Measurements from ENCODE around the gene PCNA. TPM values are rescaled to one million over a fixed set of nuclear protein-coding genes. Genes with fewer than 3 reads are reported as not detected.

PCNA gene
- total RNA-seq, 1 experiment from 2014 or later: 274 TPM

GRCh38 chr20:5104479-5104878 is 15.3 kb downstream of the PCNA start:
- no peak overlapping the region for H2BK20ac ChIP-seq (ENCODE audit: low read depth, low read length, poor library complexity, severe bottlenecking)
- no peak overlapping the region for H3K27ac ChIP-seq (ENCODE audit: insufficient read length, low read depth, low read length)
- no peak overlapping the region for H3K23ac ChIP-seq (ENCODE audit: insufficient read length, low read depth, low read length)
- H4K8ac ChIP-seq (replicated peaks; ENCODE audit: insufficient read length, low read depth, low read length): no peak overlapping the region
- no peaks in the 10 kb centered on the region for H4K20me1 ChIP-seq (ENCODE audit: control insufficient read depth, insufficient read depth, insufficient read length)
- no peak overlapping the region for H3K27ac Mint-ChIP-seq
- no CpG with 5 or more reads among the region's 2 CpGs for WGBS (ENCODE audit: extremely low coverage, insufficient read length, low lambda C conversion rate)
- no peak overlapping the region for H2BK120ac ChIP-seq (ENCODE audit: low read depth, low read length, poor library complexity, severe bottlenecking)
- no peak overlapping the region for H2AFZ ChIP-seq (ENCODE audit: low read length)
- peaks cover 16 to 71% (median 65%) of the 10 kb centered on the region in 3 experiments for H3K36me3 Mint-ChIP-seq (ENCODE audit: insufficient read depth in 1 of 3, low read depth in 3 of 3)
- H3K9me3 ChIP-seq (ENCODE audit: control insufficient read depth, low read depth, low read length): no peaks in the 10 kb centered on the region
- H2AK5ac ChIP-seq (ENCODE audit: insufficient read length, low read length): no peak overlapping the region
- no peak overlapping the region for H3K4me3 Mint-ChIP-seq
- H3K56ac ChIP-seq (ENCODE audit: insufficient read length, low read depth, low read length): no peak overlapping the region
- no peaks in the 10 kb centered on the region for H3K23me2 ChIP-seq (ENCODE audit: insufficient read length, low read depth, low read length, poor library complexity, severe bottlenecking)
- H3K18ac ChIP-seq (ENCODE audit: insufficient read length, low read depth, low read length): no peak overlapping the region
- H4K5ac ChIP-seq (ENCODE audit: insufficient read length, low read depth, low read length): no peak overlapping the region
- H2BK12ac ChIP-seq (ENCODE audit: insufficient read length, low read depth, low read length): no peak overlapping the region
- no peaks in the 10 kb centered on the region; the same call in 1 of the 2 replicates for H3K79me2 ChIP-seq (ENCODE audit: insufficient read depth, low read length)
- H4K91ac ChIP-seq (ENCODE audit: insufficient read length, low read depth, low read length): no peak overlapping the region
- no peak overlapping the region for H3K4me2 ChIP-seq (ENCODE audit: insufficient read depth, insufficient read length, low read length)
- no peak overlapping the region for H3K14ac ChIP-seq (ENCODE audit: insufficient read depth, low read length)
- H3K4me1 ChIP-seq (ENCODE audit: insufficient read depth, low read length): no peaks in the 10 kb centered on the region
- H3K27me3 Mint-ChIP-seq (ENCODE audit: low read depth): no peaks in the 10 kb centered on the region
- no peaks in the 10 kb centered on the region for H3K79me1 ChIP-seq (ENCODE audit: insufficient read depth, low read depth, low read length, poor library complexity, severe bottlenecking)
- no peak overlapping the region for H2BK5ac ChIP-seq (ENCODE audit: insufficient read length, low read length)
- H3K27me3 ChIP-seq (ENCODE audit: insufficient read depth, low read length): no peaks in the 10 kb centered on the region
- TF ChIP-seq, protein P1, sequence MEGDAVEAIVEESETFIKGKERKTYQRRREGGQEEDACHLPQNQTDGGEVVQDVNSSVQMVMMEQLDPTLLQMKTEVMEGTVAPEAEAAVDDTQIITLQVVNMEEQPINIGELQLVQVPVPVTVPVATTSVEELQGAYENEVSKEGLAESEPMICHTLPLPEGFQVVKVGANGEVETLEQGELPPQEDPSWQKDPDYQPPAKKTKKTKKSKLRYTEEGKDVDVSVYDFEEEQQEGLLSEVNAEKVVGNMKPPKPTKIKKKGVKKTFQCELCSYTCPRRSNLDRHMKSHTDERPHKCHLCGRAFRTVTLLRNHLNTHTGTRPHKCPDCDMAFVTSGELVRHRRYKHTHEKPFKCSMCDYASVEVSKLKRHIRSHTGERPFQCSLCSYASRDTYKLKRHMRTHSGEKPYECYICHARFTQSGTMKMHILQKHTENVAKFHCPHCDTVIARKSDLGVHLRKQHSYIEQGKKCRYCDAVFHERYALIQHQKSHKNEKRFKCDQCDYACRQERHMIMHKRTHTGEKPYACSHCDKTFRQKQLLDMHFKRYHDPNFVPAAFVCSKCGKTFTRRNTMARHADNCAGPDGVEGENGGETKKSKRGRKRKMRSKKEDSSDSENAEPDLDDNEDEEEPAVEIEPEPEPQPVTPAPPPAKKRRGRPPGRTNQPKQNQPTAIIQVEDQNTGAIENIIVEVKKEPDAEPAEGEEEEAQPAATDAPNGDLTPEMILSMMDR (conservative IDR thresholded peaks at IDR 0.05): no peak
- no peaks in the 10 kb centered on the region for H3K4me1 Mint-ChIP-seq
- no peak overlapping the region for H3K4ac ChIP-seq (ENCODE audit: low read depth, low read length)
- no peak overlapping the region for H3K9ac ChIP-seq (ENCODE audit: extremely low read depth, insufficient read length, low read length)
- no peak overlapping the region for H3T11ph ChIP-seq (ENCODE audit: low read length)
- H3K9me3 Mint-ChIP-seq: no peaks in the 10 kb centered on the region
- DNase-seq: no peak
- no peak overlapping the region for H2BK15ac ChIP-seq (ENCODE audit: low read depth, low read length)

Measured in H9 (cell line).